Cardiac muscle cell (in vitro differentiated cells and primary cell): ENCODE results near the gene TMEM220. TPM values are rescaled to one million over a fixed set of nuclear protein-coding genes. Genes with fewer than 3 reads are reported as not detected.

ENCODE experiments used
- DNase-seq, 2 donors: peaks; one replicate each; pipeline versions ENCODE4 v3.0.0 to v3.0.0-alpha.2; 2010 to 2017; ENCODE audit warnings: low read depth in 1 of 2, low spot score in 1 of 2
- H3K27ac ChIP-seq: fragments of 200-600 bp; sonication (generic); 2 replicates; pipeline ENCODE4 v1.5.1; 2016
- H3K27me3 ChIP-seq: fragments of 200-600 bp; sonication (generic); 2 replicates; pipeline ENCODE4 v1.6.0; 2016; ENCODE audit warnings: control low read depth
- H3K36me3 ChIP-seq: fragments of 200-600 bp; sonication (generic); 2 replicates; pipeline ENCODE4 v1.5.1; 2016; ENCODE audit warnings: control low read depth
- H3K4me1 ChIP-seq: fragments of 200-600 bp; sonication (generic); 2 replicates; pipeline ENCODE4 v1.8.1; 2017; ENCODE audit warnings: low read depth, mild to moderate bottlenecking, mixed run types
- H3K4me3 ChIP-seq: fragments of 200-600 bp; sonication (generic); 2 replicates; pipeline ENCODE4 v1.5.1; 2016; ENCODE audit warnings: mild to moderate bottlenecking
- H3K9me3 ChIP-seq: fragments of 200-600 bp; sonication (generic); 2 replicates; pipeline ENCODE4 v1.5.1; 2017; ENCODE audit warnings: low read depth, mild to moderate bottlenecking, control low read depth
- polyA plus RNA-seq: library from polyadenylated mRNA; unstranded; fragments of >200 nt; fragmentation: Nextera tagmentation; extraction: Ambion mirVana; gene quantifications from 2 replicates; pipeline ENCODE4 v1.2.1, GENCODE V29; 2016
- total RNA-seq: library from RNA; depleted of rRNA; stranded (reverse); fragments of >200 nt; gene quantifications from 2 replicates; pipeline ENCODE4 v1.2.3, GENCODE V29; 2016
- TF ChIP-seq, protein P1 (sequence below): IDR thresholded peaks from 2 replicates; pipeline ENCODE4 v1.5.1; 2012; ENCODE audit warnings: low read depth, mild to moderate bottlenecking, low read length

The TMEM220 gene
- total and polyA plus RNA-seq, 2 experiments from 2014 or later = 0.15 to 2.8 TPM

- no peaks in the 10 kb centered on the region for H3K27me3 ChIP-seq
- no peaks in the 10 kb centered on the region for H3K4me1 ChIP-seq
- TF ChIP-seq, protein P1, sequence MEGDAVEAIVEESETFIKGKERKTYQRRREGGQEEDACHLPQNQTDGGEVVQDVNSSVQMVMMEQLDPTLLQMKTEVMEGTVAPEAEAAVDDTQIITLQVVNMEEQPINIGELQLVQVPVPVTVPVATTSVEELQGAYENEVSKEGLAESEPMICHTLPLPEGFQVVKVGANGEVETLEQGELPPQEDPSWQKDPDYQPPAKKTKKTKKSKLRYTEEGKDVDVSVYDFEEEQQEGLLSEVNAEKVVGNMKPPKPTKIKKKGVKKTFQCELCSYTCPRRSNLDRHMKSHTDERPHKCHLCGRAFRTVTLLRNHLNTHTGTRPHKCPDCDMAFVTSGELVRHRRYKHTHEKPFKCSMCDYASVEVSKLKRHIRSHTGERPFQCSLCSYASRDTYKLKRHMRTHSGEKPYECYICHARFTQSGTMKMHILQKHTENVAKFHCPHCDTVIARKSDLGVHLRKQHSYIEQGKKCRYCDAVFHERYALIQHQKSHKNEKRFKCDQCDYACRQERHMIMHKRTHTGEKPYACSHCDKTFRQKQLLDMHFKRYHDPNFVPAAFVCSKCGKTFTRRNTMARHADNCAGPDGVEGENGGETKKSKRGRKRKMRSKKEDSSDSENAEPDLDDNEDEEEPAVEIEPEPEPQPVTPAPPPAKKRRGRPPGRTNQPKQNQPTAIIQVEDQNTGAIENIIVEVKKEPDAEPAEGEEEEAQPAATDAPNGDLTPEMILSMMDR = no peak
Measured at GRCh38 chr17:10728331-10728892, 1.4 kb downstream of the TMEM220 start.

GRCh38 chr17:10727192-10727591 is 2.6 kb downstream of the TMEM220 start:
- TF ChIP-seq, protein P1 = no peak
- Histone ChIP-seq H3K4me1 (no peaks in the 10 kb centered on the region), H3K36me3 (no peaks in the 10 kb centered on the region), H3K27ac (no peak overlapping the region), H3K9me3 (no peaks in the 10 kb centered on the region), H3K4me3 (no peak overlapping the region), H3K27me3 (no peaks in the 10 kb centered on the region)
- DNase-seq = no peak

More at GRCh38 chr17:10728331-10728892, 1.4 kb downstream of the TMEM220 start:
- H3K36me3 ChIP-seq = no peaks in the 10 kb centered on the region
- no peak overlapping the region for H3K4me3 ChIP-seq
- H3K27ac ChIP-seq = no peak overlapping the region
- no peaks in the 10 kb centered on the region for H3K9me3 ChIP-seq
- DNase-seq = no peak

DNA sequence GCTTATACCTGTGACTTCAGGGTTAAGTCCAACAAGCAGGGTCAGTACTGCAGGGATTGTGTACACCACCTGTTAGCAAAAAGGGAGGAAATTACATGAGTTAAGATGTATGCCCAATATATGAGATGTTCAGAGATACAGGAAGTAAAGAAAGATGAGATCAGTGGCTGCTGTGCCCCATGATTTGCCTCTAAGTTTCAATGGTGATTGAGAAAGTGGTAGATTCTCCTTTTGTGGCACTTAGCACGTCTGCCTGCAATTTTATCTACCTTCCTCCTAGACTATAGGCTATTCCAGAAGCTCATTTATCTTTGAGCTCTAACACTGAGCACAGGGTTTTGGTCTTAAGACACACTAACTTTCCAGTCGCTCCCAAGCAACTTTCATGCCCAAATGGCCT is 3.6 kb downstream of the TMEM220 start:
- no peaks in the 10 kb centered on the region for H3K27me3 ChIP-seq
- no peaks in the 10 kb centered on the region for H3K9me3 ChIP-seq
- TF ChIP-seq, protein P1 = no peak
- no peak for DNase-seq
- H3K4me3 ChIP-seq = no peak overlapping the region
- H3K27ac ChIP-seq = no peak overlapping the region
- H3K4me1 ChIP-seq = no peaks in the 10 kb centered on the region
- no peaks in the 10 kb centered on the region for H3K36me3 ChIP-seq

DNA sequence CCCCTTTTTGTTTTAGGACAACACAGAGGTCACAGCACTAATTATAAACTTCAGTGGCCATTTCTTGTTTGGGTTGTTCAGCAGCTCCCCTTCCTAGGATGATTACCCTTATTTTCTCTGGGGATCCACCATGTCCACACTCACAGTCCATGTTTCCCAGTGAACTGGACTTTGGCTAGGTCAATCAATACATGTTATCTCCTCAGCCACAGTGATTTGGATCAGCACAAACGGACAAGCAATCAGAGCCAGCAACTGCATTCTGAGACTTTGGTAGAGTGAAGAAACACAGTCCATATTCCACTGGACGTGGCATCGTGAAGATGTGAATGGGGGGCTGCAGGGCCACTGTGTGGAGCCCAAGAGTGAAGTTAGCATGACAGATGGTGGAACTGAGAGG is 4.6 kb downstream of the TMEM220 start:
- Histone ChIP-seq H3K4me3 (no peak overlapping the region), H3K27me3 (no peaks in the 10 kb centered on the region), H3K36me3 (no peaks in the 10 kb centered on the region), H3K4me1 (no peaks in the 10 kb centered on the region), H3K9me3 (no peaks in the 10 kb centered on the region), H3K27ac (no peak overlapping the region)
- no peak for DNase-seq
- TF ChIP-seq, protein P1 = no peak

DNA sequence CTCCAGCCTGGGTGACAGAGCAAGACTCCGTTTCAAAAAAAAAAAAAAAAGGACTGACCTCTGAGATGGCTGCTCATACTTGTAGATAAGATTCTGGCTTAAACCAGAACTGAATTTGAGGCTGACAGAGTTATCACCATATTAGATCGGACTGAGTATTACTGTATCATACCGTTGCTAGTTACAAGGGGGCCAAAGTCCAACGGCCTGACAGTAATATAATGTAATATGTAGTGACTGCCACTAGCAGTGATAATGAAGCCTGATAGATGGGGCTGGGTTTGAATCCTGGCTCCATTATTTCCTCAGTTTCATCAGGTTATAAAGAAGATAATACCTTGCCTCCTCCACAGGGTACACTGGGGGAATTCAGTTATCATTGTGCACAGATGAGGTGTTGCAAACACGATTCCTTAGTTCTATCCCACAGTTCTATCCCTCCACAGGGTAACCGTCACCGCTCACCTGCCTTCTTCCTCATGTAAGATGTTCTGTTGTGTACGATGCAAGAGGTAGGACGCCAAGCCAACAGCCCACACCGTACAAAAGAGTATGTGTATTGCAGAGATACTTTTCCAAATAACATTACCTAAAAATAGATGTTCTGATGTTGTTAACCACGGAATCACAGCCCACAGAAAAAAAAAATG is 5.2 kb downstream of the TMEM220 start:
- TF ChIP-seq, protein P1 = no peak
- H3K27me3 ChIP-seq = no peaks in the 10 kb centered on the region
- no peak overlapping the region for H3K27ac ChIP-seq
- H3K4me3 ChIP-seq = no peak overlapping the region
- no peak for DNase-seq
- no peaks in the 10 kb centered on the region for H3K4me1 ChIP-seq
- H3K36me3 ChIP-seq = no peaks in the 10 kb centered on the region
- no peaks in the 10 kb centered on the region for H3K9me3 ChIP-seq
